Body of pancreas (tissue), 4 donors: ENCODE measurements around the gene SLAMF9.

Source experiments
- POLR2A ChIP-seq, 3 donors: fragments of 450-650 bp; IDR thresholded peaks; one replicate each; pipeline ENCODE4 v1.6.1; 2016; ENCODE audit warnings: antibody characterized with exemption in 3 of 3, mild to moderate bottlenecking in 2 of 3
- TF ChIP-seq, protein P1 (sequence below), 7 experiments: fragments of 450-650 bp in 4 of 7; fragments of 200-600 bp in 3 of 7; sonication (generic) in 3 of 7; IDR thresholded peaks; one replicate each; pipeline ENCODE4 v1.5.1; 2016 to 2019; ENCODE audit warnings: antibody characterized with exemption in 7 of 7

GRCh38 chr1:159924791-159925718 is 29.0 kb downstream of the SLAMF9 start, which contains the start of gene TAGLN2:
- TF ChIP-seq POLR2A (IDR thresholded peaks at IDR 0.05) = peak; percentile 97 to 99 (median 99)
- TF ChIP-seq, protein P1, sequence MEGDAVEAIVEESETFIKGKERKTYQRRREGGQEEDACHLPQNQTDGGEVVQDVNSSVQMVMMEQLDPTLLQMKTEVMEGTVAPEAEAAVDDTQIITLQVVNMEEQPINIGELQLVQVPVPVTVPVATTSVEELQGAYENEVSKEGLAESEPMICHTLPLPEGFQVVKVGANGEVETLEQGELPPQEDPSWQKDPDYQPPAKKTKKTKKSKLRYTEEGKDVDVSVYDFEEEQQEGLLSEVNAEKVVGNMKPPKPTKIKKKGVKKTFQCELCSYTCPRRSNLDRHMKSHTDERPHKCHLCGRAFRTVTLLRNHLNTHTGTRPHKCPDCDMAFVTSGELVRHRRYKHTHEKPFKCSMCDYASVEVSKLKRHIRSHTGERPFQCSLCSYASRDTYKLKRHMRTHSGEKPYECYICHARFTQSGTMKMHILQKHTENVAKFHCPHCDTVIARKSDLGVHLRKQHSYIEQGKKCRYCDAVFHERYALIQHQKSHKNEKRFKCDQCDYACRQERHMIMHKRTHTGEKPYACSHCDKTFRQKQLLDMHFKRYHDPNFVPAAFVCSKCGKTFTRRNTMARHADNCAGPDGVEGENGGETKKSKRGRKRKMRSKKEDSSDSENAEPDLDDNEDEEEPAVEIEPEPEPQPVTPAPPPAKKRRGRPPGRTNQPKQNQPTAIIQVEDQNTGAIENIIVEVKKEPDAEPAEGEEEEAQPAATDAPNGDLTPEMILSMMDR (IDR thresholded peaks at IDR 0.05) = peak in 1 of 7 experiments; percentile 15
